ENCODE measurements around the gene PFKFB3.

The PFKFB3 gene

GRCh38 chr10:6162589-6163356 is 40.0 kb upstream of the PFKFB3 start:
- ChIA-PET POLR2A (interaction anchor here (0.8 to 2.0 kb wide), 3 partner anchors 10 to 40 kb away, joined by 4 to 19 read pairs (median 7); partner anchors contain the start of gene PFKFB3), CTCF (interaction anchor here (0.7 to 3.1 kb wide), 6 partner anchors 12 to 1957 kb away, joined by 3 to 16 read pairs (median 4); no protein-coding TSS in a partner anchor)
- Histone ChIP-seq H3K4me3 (ENCODE audit: low read depth, low read length) (no peak overlapping the region), H3K27ac (ENCODE audit: extremely low read depth, low read depth, low read length) (peak overlapping the region; percentile 24; the same call in 1 of the 2 replicates), H3K36me3 (ENCODE audit: control insufficient read depth in 2 of 2, insufficient read depth in 1 of 2, low read length in 2 of 2) (peaks cover 9 to 19% of the 10 kb centered on the region in 2 experiments; a peak in 2 of 3 replicates), H3K4me1 (ENCODE audit: control insufficient read depth, insufficient read depth, low read length) (peaks cover 7% of the 10 kb centered on the region), H3K9me3 (ENCODE audit: control insufficient read depth, insufficient read depth, low read depth, low read length) (no peaks in the 10 kb centered on the region)
- no peak for TF ChIP-seq ZNF580 (tag by site-specific recombination; IDR thresholded peaks at IDR 0.05)
- no peak for TF ChIP-seq ZNF140 (tag by site-specific recombination; IDR thresholded peaks at IDR 0.05)
- TF ChIP-seq ZNF146 (tag by site-specific recombination; IDR thresholded peaks at IDR 0.05), result no peak
- TF ChIP-seq ZNF335 (tag by site-specific recombination; conservative IDR thresholded peaks at IDR 0.05), result peak; percentile 72
- TF ChIP-seq ZNF837 (tag by site-specific recombination; IDR thresholded peaks at IDR 0.05), result no peak
- TF ChIP-seq ZEB2 (tag by site-specific recombination; IDR thresholded peaks at IDR 0.05), result peak; percentile 57; the same call in 1 of the 2 replicates
- TF ChIP-seq KLF10 (tag by site-specific recombination; IDR thresholded peaks at IDR 0.05), result peak; percentile 83
- TF ChIP-seq ZBTB48 (tag by site-specific recombination; IDR thresholded peaks at IDR 0.05), result no peak
- peak; percentile 85 for TF ChIP-seq IKZF3 (tag by site-specific recombination; IDR thresholded peaks at IDR 0.05)
- TF ChIP-seq KLF9 (tag by site-specific recombination; IDR thresholded peaks at IDR 0.05; ENCODE audit: low read depth), result peak; percentile 85
- no peak for TF ChIP-seq ZNF501 (tag by site-specific recombination; IDR thresholded peaks at IDR 0.05)
- no peak for TF ChIP-seq ZSCAN16 (tag by site-specific recombination; IDR thresholded peaks at IDR 0.05)
- TF ChIP-seq PRDM10 (tag by site-specific recombination; IDR thresholded peaks at IDR 0.05), result peak; percentile 79
- no peak for TF ChIP-seq ZNF529 (tag by site-specific recombination; IDR thresholded peaks at IDR 0.05; ENCODE audit: insufficient replicate concordance)
- peak; percentile 31; the same call in 1 of the 2 replicates for TF ChIP-seq GLIS1 (tag by site-specific recombination; IDR thresholded peaks at IDR 0.05)
- no peak for TF ChIP-seq GFI1B (tag by site-specific recombination; IDR thresholded peaks at IDR 0.05)
- peak; percentile 65 for TF ChIP-seq ZBTB17 (tag by site-specific recombination; IDR thresholded peaks at IDR 0.05)
- TF ChIP-seq ZBTB8A (tag by site-specific recombination; IDR thresholded peaks at IDR 0.05), result no peak
- no peak for TF ChIP-seq ZFP41 (tag by site-specific recombination; IDR thresholded peaks at IDR 0.05; ENCODE audit: borderline replicate concordance)
- TF ChIP-seq ZNF239 (tag by site-specific recombination; IDR thresholded peaks at IDR 0.05), result no peak
- TF ChIP-seq ZNF266 (tag by site-specific recombination; IDR thresholded peaks at IDR 0.05; ENCODE audit: low read depth), result no peak
- TF ChIP-seq ZNF211 (tag by site-specific recombination; IDR thresholded peaks at IDR 0.05; ENCODE audit: low read depth), result no peak
- TF ChIP-seq ZNF521 (tag by site-specific recombination; IDR thresholded peaks at IDR 0.05), result no peak
- TF ChIP-seq ZNF561 (tag by site-specific recombination; IDR thresholded peaks at IDR 0.05; ENCODE audit: borderline replicate concordance), result peak; percentile 71; the same call in 1 of the 2 replicates
- peak; percentile 66 for TF ChIP-seq SP2 (tag by site-specific recombination; IDR thresholded peaks at IDR 0.05)
- peak; percentile 49; the same call in 1 of the 2 replicates for TF ChIP-seq ZNF366 (tag by site-specific recombination; conservative IDR thresholded peaks at IDR 0.05)
- peak; percentile 86 for TF ChIP-seq ZNF600 (tag by site-specific recombination; IDR thresholded peaks at IDR 0.05)
- TF ChIP-seq ZSCAN18 (tag by site-specific recombination; IDR thresholded peaks at IDR 0.05), result no peak
- TF ChIP-seq ZNF571 (tag by site-specific recombination; IDR thresholded peaks at IDR 0.05), result no peak
- TF ChIP-seq ZNF157 (tag by site-specific recombination; IDR thresholded peaks at IDR 0.05), result no peak
- no peak for TF ChIP-seq ZNF692 (tag by site-specific recombination; IDR thresholded peaks at IDR 0.05)
